HEK293 (cell line): ENCODE measurements around the gene DDX54.

Experiments used
- CTCF ChIA-PET: fragments of 350-600 bp; formaldehyde crosslinking; extraction: SDS; loops from one replicate; lab custom pipeline; 2021; ENCODE audit warnings: antibody characterized with exemption; lab: Yijun Ruan, JAX
- POLR2A ChIA-PET: fragments of 300-600 bp; formaldehyde crosslinking; extraction: SDS; loops from one replicate; lab custom pipeline; 2020; ENCODE audit warnings: antibody characterized with exemption, inconsistent platforms; lab: Yijun Ruan, JAX
- H3K27ac ChIP-seq: fragments of 200-500 bp; sonication (Bioruptor generic); 2 replicates; pipeline ENCODE4 v1.5.1; 2014; ENCODE audit warnings: low read depth, low read length, control low read depth, inconsistent platforms; ENCODE audit errors: extremely low read depth
- H3K36me3 ChIP-seq, 2 experiments: fragments of 200-500 bp in 1 of 2; sonication (Bioruptor generic) in 1 of 2; 1 replicate in 1 of 2; 2 replicates in 1 of 2; pipeline ENCODE4 v1.5.1; 2014 to 2017; ENCODE audit warnings: inconsistent platforms in 2 of 2, low read length in 2 of 2; ENCODE audit not compliant: control insufficient read depth in 2 of 2, insufficient read depth in 1 of 2
- H3K4me1 ChIP-seq: fragments of 200-500 bp; sonication (Bioruptor generic); 2 replicates; pipeline ENCODE4 v1.5.1; 2014; ENCODE audit warnings: mild to moderate bottlenecking, low read length, inconsistent platforms; ENCODE audit not compliant: control insufficient read depth, insufficient read depth
- H3K4me3 ChIP-seq: 2 replicates; pipeline ENCODE4 v1.5.1; 2011; ENCODE audit warnings: low read depth, mild to moderate bottlenecking, control low read depth, low read length, moderate library complexity
- H3K9me3 ChIP-seq: fragments of 200-500 bp; sonication (Bioruptor generic); 2 replicates; pipeline ENCODE4 v1.5.1; 2014; ENCODE audit warnings: low read depth, low read length, inconsistent platforms; ENCODE audit not compliant: control insufficient read depth, insufficient read depth
- BCL11B ChIP-seq: fragments of 450-650 bp; formaldehyde crosslinking; IDR thresholded peaks from 2 replicates; pipeline ENCODE4 v1.5.1; 2016; ENCODE audit warnings: low read depth, missing biosample characterization, missing genetic modification characterization
- CTCF ChIP-seq: fragments of 450-650 bp; formaldehyde crosslinking; IDR thresholded peaks from 2 replicates; pipeline ENCODE4 v1.5.1; 2016; ENCODE audit warnings: missing biosample characterization, missing genetic modification characterization
- EGR2 ChIP-seq: fragments of 450-650 bp; formaldehyde crosslinking; IDR thresholded peaks from 2 replicates; pipeline ENCODE4 v1.5.1; 2016; ENCODE audit warnings: low read depth, missing biosample characterization, missing genetic modification characterization
- FEZF1 ChIP-seq: fragments of 450-650 bp; formaldehyde crosslinking; IDR thresholded peaks from 2 replicates; pipeline ENCODE4 v1.5.1; 2016; ENCODE audit warnings: missing biosample characterization, missing genetic modification characterization
- PATZ1 ChIP-seq: fragments of 450-650 bp; formaldehyde crosslinking; IDR thresholded peaks from 2 replicates; pipeline ENCODE4 v1.5.1; 2016; ENCODE audit warnings: missing biosample characterization, missing genetic modification characterization
- SCRT1 ChIP-seq: fragments of 450-650 bp; formaldehyde crosslinking; IDR thresholded peaks from 2 replicates; pipeline ENCODE4 v1.5.1; 2016; ENCODE audit warnings: missing biosample characterization, missing genetic modification characterization, borderline replicate concordance
- YY2 ChIP-seq: fragments of 450-650 bp; formaldehyde crosslinking; IDR thresholded peaks from 2 replicates; pipeline ENCODE4 v1.5.1; 2016; ENCODE audit warnings: missing biosample characterization, missing genetic modification characterization
- ZFHX2 ChIP-seq: fragments of 450-650 bp; formaldehyde crosslinking; conservative IDR thresholded peaks from 2 replicates; pipeline ENCODE4 v1.5.1; 2016; ENCODE audit warnings: missing biosample characterization, missing genetic modification characterization
- ZNF112 ChIP-seq: fragments of 450-650 bp; formaldehyde crosslinking; IDR thresholded peaks from 2 replicates; pipeline ENCODE4 v1.5.0; 2017; ENCODE audit warnings: missing biosample characterization, missing genetic modification characterization
- ZNF175 ChIP-seq: fragments of 450-650 bp; formaldehyde crosslinking; IDR thresholded peaks from 2 replicates; pipeline ENCODE4 v1.5.1; 2016; ENCODE audit warnings: missing biosample characterization, missing genetic modification characterization
- ZNF19 ChIP-seq: fragments of 450-650 bp; formaldehyde crosslinking; IDR thresholded peaks from 2 replicates; pipeline ENCODE4; 2016; ENCODE audit warnings: missing biosample characterization, missing genetic modification characterization, low read depth
- ZNF221 ChIP-seq: fragments of 450-650 bp; formaldehyde crosslinking; IDR thresholded peaks from 2 replicates; pipeline ENCODE4 v1.5.1; 2017; ENCODE audit warnings: missing biosample characterization, missing genetic modification characterization, borderline replicate concordance
- ZNF350 ChIP-seq: fragments of 450-650 bp; formaldehyde crosslinking; IDR thresholded peaks from 2 replicates; pipeline ENCODE4 v1.5.0; 2017; ENCODE audit warnings: missing biosample characterization, mild to moderate bottlenecking, missing genetic modification characterization
- ZNF391 ChIP-seq: fragments of 450-650 bp; formaldehyde crosslinking; IDR thresholded peaks from 2 replicates; pipeline ENCODE4 v1.5.1; 2016; ENCODE audit warnings: low read depth, missing biosample characterization, missing genetic modification characterization, borderline replicate concordance
- ZNF404 ChIP-seq: fragments of 450-650 bp; formaldehyde crosslinking; IDR thresholded peaks from 2 replicates; pipeline ENCODE4 v1.5.1; 2017; ENCODE audit warnings: missing biosample characterization, missing genetic modification characterization
- ZNF416 ChIP-seq: fragments of 450-650 bp; formaldehyde crosslinking; IDR thresholded peaks from 2 replicates; pipeline ENCODE4 v1.5.1; 2016; ENCODE audit warnings: missing biosample characterization, missing genetic modification characterization
- ZNF530 ChIP-seq: fragments of 450-650 bp; formaldehyde crosslinking; IDR thresholded peaks from 2 replicates; pipeline ENCODE4 v1.5.1; 2016; ENCODE audit warnings: low read depth, missing biosample characterization, missing genetic modification characterization
- ZNF600 ChIP-seq: fragments of 450-650 bp; formaldehyde crosslinking; IDR thresholded peaks from 2 replicates; pipeline ENCODE4 v1.5.1; 2016; ENCODE audit warnings: missing biosample characterization, missing genetic modification characterization
- ZNF610 ChIP-seq: fragments of 450-650 bp; formaldehyde crosslinking; IDR thresholded peaks from 2 replicates; pipeline ENCODE4 v1.5.1; 2016; ENCODE audit warnings: missing biosample characterization, missing genetic modification characterization, borderline replicate concordance
- ZNF654 ChIP-seq: fragments of 450-650 bp; formaldehyde crosslinking; IDR thresholded peaks from 2 replicates; pipeline ENCODE4 v1.5.1; 2016; ENCODE audit warnings: low read depth, missing biosample characterization, missing genetic modification characterization
- ZNF747 ChIP-seq: fragments of 450-650 bp; formaldehyde crosslinking; IDR thresholded peaks from 2 replicates; pipeline ENCODE4 v1.5.1; 2016; ENCODE audit warnings: missing biosample characterization, missing genetic modification characterization
- TF ChIP-seq, protein P1 (sequence below): fragments of 450-650 bp; formaldehyde crosslinking; optimal IDR thresholded peaks from 2 replicates; pipeline ENCODE3; 2016; ENCODE audit warnings: missing biosample characterization, mild to moderate bottlenecking, missing genetic modification characterization

Gene DDX54

GRCh38 chr12:113179023-113179422, 6.3 kb downstream of the DDX54 start (continued):
- TF ChIP-seq ZNF610: no peak

GRCh38 chr12:113174461-113175384, 10.6 kb downstream of the DDX54 start:
- peaks cover 63 to 90% of the 10 kb centered on the region in 2 experiments for H3K36me3 ChIP-seq
- no peak overlapping the region for H3K4me3 ChIP-seq
- ChIA-PET CTCF (interaction anchor here (0.6 to 3.5 kb wide), 29 partner anchors 9 to 1510 kb away, joined by 3 to 34 read pairs (median 4); partner anchors contain the start of gene RITA1), POLR2A (interaction anchor here (0.6 to 3.7 kb wide), 5 partner anchors 9 to 205 kb away, joined by 3 to 16 read pairs (median 4); partner anchors contain the start of genes DDX54 and RITA1)
- H3K9me3 ChIP-seq: no peaks in the 10 kb centered on the region
- TF ChIP-seq ZNF221 (tag by site-specific recombination): no peak
- TF ChIP-seq CTCF (tag by site-specific recombination): peak; percentile 83
- TF ChIP-seq ZNF600 (tag by site-specific recombination): 0 out of 2 replicates have a peak, but pooled peaks have one; percentile 21
- peak; percentile 37; the same call in 1 of the 2 replicates for TF ChIP-seq EGR2 (tag by site-specific recombination)
- TF ChIP-seq ZNF530 (tag by site-specific recombination): no peak
- TF ChIP-seq PATZ1 (tag by site-specific recombination): 0 out of 2 replicates have a peak, but pooled peaks have one; percentile 17
- peak; percentile 90 for TF ChIP-seq ZNF654 (tag by site-specific recombination)
- peak; percentile 49; the same call in 1 of the 2 replicates for TF ChIP-seq ZFHX2 (tag by site-specific recombination)
- TF ChIP-seq, all 188 proteins: peak for 6
- H3K4me1 ChIP-seq: no peaks in the 10 kb centered on the region
- H3K27ac ChIP-seq: no peak overlapping the region

GRCh38 chr12:113173081-113173698, 12.1 kb downstream of the DDX54 start:
- ChIA-PET POLR2A (interaction anchor here (1.1 kb wide), 1 partner anchor 8 kb away, joined by 4 read pairs; no protein-coding TSS in a partner anchor), CTCF (interaction anchor here (0.6 to 3.4 kb wide), 17 partner anchors 8 to 1604 kb away, joined by 3 to 24 read pairs (median 7); partner anchors contain the start of genes CFAP73 and RITA1)
- no peaks in the 10 kb centered on the region for H3K9me3 ChIP-seq
- no peak overlapping the region for H3K27ac ChIP-seq
- H3K4me1 ChIP-seq: no peaks in the 10 kb centered on the region
- H3K36me3 ChIP-seq: peaks cover 68 to 87% of the 10 kb centered on the region in 2 experiments
- H3K4me3 ChIP-seq: no peak overlapping the region
- TF ChIP-seq ZNF404 (tag by site-specific recombination): no peak
- TF ChIP-seq ZNF19: no peak
- TF ChIP-seq ZNF350 (tag by site-specific recombination): no peak

- ChIA-PET POLR2A (no interaction called here), CTCF (interaction anchor here (1.1 to 3.4 kb wide), 5 partner anchors 9 to 179 kb away, joined by 4 to 24 read pairs (median 9); partner anchors contain the start of gene RITA1)
- no peaks in the 10 kb centered on the region for H3K9me3 ChIP-seq
- peaks cover 63 to 86% of the 10 kb centered on the region in 2 experiments for H3K36me3 ChIP-seq
- no peaks in the 10 kb centered on the region for H3K4me1 ChIP-seq
- no peak overlapping the region for H3K4me3 ChIP-seq
- H3K27ac ChIP-seq: no peak overlapping the region
- no peak for TF ChIP-seq FEZF1 (tag by site-specific recombination)
- TF ChIP-seq, protein P1, sequence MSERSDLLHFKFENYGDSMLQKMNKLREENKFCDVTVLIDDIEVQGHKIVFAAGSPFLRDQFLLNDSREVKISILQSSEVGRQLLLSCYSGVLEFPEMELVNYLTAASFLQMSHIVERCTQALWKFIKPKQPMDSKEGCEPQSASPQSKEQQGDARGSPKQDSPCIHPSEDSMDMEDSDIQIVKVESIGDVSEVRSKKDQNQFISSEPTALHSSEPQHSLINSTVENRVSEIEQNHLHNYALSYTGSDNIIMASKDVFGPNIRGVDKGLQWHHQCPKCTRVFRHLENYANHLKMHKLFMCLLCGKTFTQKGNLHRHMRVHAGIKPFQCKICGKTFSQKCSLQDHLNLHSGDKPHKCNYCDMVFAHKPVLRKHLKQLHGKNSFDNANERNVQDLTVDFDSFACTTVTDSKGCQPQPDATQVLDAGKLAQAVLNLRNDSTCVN (tag by site-specific recombination): no peak
- TF ChIP-seq BCL11B: no peak
- TF ChIP-seq ZNF112 (tag by site-specific recombination): no peak
- TF ChIP-seq ZNF747 (tag by site-specific recombination): no peak
- TF ChIP-seq ZNF416: no peak
- TF ChIP-seq YY2 (tag by site-specific recombination): no peak
- no peak for TF ChIP-seq SCRT1 (tag by site-specific recombination)
- no peak for TF ChIP-seq ZNF175 (tag by site-specific recombination)
- no peak for TF ChIP-seq ZNF391 (tag by site-specific recombination)
These were observed 13.1 kb downstream of the DDX54 start for GRCh38 chr12:113172185-113172584.
